GM19240 (cell line): ENCODE measurements around the gene ANTKMT.
"Not testable (repeated sequence)": the region's sequence is repeated elsewhere in the genome, so short reads cannot be mapped to it uniquely, and the experiment has no call there.

ENCODE experiments used
- DNase-seq: peaks from one replicate; pipeline ENCODE4 v3.0.0; 2011; ENCODE audit warnings: low spot score; ENCODE audit not compliant: insufficient read length

The ANTKMT gene

DNA sequence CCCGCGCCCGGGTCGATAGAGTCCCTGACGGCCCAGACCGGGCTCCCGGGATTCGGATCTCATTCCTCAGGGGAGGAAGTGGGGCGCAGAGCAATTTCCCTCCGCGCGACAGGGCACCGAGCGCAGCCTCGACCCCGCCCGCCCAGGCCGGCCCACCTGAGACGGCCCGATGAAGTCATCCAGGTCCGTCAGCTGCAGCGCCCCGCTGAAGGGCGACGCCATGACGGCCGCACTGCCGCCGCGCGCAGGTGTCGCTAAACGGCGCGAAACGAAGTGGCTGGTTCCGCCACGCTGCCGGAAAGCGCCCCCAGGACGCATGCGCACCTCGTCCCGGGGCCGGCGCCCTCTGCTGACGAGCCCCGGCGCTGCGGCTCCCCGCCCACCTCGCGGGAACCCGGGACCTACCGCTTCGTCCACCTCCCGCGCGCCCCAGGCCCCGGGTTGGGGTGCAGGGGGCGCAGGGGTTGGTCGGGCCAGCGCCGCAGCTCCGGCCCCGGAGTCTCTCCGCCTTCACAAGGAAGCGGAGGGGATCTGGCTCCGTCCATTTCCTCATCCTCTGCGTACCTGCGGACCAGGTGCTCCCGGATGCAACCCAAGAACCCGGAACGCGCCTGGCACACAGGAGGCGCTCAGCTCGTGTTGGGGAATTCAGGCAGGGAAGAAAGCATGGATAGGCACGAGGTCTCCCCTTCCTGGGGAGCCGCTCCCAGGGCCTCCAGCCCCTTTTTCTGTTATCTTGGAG, 20.0 kb downstream of the ANTKMT start, which contains the start of gene CIAO3:
CIAO3 (minus strand) TSS at position 234 of the 742 bp plus-strand sequence; CDS start at position 222, 12 bp downstream.
- DNase-seq = peak; percentile 92

DNA sequence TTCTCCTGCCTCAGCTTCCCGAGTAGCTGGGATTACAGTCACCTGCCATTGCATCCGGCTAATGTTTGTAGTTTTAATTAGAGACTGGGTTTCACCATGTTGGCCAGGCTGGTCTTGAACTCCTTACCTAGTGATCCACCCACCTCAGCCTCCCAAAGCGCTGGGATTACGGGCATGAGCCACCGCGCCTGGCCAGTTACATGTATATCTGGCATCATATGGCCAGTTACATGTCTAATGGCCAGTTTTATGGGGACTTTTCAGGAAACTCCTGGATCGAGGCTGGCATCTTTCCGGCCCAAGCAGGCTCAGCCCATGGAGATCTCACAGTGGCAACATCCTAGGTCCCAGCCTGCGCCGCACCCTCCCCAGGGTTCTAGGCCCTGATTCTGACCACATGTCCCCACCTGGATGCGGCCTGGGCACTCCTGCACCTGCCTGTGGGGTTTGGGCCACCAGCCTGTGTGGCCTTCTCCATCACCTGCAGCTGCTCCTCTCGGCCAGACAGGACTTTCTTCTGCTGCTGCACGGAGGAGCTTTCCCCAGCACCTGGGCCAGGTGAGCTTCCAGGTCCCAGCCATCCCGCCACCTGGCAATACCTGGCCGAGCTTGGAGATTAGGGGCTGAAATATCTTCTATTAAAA, 21.2 kb downstream of the ANTKMT start:
- DNase-seq = no peak

DNA sequence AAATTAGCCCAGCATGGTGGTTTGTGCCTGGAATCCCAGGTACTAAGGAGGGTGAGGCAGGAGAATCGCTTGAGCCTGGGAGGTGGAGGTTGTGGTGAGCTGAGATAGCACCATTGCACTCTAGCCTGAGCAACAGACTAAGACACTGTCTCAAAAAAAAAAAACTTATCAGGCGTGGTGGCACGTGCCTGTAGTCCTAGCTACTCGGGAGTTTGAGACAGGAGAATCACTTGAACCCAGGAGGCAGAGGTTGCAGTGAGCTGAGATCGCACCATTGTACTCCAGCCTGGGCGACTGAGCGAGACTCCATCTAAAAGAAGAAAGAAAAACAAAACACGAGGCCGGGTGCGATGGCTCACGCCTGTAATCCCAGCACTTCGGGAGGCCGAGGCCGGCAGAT, 21.9 kb downstream of the ANTKMT start:
- DNase-seq = not testable (repeated sequence)

DNA sequence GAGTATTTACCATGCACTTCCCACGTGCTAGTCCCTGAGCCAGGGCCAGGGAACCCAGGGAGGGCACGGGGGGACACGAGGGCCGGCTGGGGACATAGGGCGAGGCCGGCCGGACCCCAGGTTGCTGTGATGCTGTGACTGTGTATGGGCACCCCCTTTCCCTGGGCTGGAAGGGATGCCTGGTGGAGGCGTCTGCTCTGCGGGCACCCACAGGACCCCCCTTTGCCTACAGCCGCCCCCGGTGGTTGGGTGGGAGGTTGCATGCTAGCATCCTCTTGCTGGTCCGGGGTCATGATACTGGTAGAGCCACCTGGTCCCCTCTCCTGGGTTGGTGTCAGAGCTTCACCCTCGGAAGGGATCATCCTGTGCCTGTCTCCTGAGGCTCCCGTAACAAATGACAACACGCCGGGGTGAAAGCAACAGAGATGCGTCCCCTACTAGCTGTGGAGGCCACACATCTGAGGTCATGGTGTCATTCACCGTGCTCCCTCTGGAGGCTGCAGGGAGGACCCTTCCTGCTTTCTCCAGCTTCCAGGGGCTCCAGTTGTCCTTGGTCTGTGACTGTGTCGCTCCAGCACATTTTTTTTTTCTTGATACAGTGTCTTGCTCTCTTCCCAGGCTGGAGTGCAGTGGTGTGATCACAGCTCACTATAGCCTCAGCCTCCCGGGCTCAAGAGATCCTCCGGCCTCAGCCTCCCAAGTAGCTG, 23.0 kb downstream of the ANTKMT start:
- no peak for DNase-seq

DNA sequence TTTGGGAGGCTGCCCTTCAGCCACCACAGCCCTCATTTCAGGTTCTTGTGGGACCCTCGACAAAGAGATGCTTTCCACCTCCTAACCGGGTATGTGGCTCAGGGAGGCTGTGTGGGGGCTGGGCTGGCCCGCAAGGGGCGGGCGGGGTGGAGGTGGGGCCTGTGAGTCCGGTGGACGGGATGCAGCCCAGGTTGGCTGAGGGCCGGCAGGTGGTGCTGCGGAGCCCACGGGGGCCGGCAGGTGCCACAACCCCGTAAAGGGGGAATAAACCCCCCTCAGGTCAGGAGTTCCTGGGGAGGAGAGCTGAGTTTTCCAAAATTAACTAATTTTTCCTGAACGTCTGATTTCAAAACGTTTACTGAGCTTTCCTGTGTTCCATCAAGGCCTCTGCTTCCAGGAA, 24.8 kb downstream of the ANTKMT start:
- no peak for DNase-seq

DNA sequence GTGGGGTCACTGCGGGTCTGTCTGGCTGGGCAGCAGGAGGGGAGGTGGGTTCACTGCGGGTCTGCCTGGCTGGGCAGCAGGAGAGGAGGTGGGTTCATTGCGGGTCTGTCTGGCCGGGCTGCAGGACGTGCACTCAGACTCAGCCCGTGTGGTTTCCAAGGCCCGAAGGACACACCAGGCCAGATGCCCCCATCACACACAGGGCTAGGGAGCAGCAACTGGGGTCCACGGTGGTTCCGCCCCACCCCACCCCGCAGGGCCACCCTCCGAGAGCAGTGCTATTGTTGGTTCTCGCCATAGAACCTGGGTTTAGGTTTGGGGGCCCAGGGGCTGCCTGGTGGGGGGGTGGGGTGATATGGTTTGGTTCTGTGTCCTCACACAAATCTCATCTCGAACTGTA, 25.7 kb downstream of the ANTKMT start:
- no peak for DNase-seq

DNA sequence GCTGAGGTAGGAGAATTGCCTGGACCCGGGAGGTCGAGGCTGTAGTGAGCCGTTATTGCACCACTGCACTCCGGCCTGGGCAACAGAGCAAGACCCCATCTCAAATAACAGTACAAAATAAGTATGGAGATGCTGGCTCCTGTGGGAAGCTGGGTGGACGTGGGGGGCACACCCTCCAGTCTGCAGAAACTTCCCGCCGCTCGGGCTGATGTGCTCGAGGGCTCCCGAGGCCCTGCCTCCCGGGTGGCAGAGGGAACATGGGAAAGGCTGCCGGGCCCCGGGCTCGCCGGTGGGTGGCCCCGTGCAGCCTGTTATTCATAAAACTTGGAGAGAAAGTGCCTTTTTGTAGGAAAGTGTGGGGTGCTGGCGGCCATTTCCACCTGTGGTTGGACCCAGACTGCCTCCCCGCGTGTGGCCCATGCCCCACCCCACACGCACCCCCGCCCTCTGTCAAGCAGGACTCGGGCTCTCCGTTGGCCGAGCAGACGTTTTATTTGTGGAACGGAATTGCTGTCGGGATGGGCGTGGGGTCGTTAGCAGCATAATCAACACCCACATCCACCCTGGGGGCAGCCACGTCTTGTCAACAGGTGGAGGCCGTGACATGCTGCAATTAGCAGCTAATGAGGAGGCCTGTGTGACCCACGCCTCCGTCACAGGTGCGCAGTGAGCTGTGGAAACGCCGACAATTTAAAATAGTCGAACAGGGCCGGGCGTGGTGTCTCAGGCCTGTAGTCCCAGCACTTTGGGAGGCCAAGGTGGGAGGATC, 27.2 kb downstream of the ANTKMT start:
- no peak for DNase-seq

DNA sequence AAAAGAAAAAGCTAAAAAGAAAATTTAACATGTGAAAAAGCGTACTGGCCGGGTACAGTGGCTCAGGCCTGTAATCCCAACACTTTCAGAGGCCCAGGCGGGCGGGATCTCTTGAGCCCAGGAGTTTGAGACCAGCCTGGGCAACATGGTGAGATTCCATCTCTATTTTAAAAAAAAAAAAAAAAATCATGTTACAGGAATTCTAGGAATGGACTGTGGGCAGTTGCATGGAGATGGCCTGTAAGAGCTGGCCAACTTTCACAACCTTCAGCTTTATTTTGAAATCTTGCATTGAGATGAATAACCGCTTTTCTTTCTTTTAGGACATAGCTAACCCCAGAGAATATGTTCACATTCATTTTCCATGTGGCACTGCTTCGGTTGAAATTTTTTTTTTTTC, 28.1 kb downstream of the ANTKMT start:
- DNase-seq = no peak

DNA sequence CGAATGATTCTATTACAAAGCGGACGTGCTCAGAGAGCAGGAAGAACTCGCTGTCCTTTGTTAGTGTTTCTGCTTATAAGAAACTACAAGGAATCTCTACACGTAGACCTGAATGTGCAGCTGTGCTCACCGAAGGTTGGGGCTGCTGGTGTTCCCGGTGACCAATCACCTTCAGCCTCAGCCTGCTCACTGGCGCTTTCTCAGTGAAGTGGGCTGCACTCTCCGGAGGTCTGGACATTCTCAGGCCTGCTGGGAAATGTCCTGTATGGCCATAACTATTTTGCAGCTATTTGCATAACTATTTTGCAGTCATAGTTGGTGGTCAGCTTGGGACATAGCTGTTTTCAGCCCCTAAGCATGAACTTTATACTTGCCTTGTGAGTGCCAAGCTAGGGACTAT, 29.5 kb downstream of the ANTKMT start:
- DNase-seq = no peak

DNA sequence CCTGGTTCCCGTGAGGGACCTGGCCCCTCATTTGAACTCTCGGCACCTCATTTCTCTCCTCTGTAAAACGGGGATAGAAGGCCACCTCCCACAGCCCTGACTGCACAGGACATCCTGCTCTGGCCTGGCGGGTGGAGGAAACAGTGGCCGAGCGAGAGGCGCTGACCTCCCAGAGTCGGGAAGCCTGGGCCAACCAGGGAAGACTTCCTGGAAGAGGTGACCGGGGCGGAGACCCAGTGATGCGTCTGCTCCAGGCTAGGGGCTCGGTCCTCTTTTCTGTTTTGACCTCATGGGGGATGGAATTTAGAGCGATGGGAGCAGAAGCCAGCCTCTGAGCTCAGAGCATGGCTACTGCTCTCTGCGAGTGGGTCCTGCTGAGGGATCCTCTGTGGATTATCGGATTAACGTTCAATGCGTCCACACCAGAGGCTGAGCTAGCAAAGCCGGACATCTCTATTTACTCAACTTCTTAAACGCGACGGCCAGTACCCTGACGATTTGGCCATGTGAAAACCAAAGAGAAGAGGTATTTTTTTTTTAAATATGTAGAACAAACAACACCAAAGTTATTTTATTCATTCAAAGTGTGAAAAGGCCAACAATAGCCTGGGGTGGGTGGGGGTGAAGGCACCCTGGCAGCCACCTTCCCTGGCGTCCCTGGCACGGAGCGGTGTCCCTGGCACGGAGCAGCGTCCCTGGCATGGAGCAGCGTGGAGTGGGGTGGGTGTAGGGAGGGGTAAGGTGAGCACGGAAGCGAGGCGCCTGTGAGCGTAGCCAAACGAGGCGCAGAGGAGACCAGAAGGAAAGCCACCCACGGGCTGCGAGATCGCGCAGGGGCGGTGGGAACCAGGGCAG, 30.4 kb downstream of the ANTKMT start:
- no peak for DNase-seq

DNA sequence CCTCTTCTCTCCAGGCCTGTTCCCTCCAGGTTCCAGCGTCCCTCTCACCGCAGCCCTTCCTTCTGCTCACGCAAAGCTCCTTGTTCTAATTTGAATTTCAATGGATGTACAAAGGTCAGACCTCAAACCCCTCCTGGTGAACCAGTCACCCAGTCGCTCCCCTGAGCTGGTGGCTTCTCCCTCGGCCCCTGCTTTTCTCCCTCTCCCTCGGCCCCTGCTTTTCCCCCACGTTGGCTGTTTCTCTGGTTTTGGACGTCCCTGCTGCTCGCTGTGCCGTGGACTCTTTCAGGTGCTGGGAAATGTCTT, 31.0 kb downstream of the ANTKMT start:
- DNase-seq = no peak

DNA sequence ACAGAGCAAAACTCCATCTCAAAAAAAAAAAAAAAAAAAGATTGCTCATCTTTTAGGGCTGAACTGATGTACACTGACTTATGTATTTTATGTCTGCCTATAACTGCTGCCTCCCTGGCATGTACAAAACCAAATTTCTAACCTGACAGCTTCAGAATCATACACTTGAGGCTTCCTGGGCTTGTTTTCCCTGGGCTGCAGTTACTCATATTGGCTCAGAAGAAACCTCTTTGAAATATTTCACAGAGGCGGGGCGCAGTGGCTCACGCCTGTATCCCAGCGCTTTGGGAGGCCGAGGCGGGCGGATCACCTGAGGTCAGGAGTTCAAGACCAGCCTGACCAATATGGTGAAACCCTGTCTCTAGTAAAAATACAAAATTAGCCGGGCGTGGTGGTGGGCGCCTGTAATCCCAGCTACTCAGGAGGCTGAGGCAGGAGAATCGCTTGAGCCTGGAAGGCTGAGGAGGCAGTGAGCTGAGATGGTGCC, 33.2 kb downstream of the ANTKMT start:
- not testable (repeated sequence) for DNase-seq

DNA sequence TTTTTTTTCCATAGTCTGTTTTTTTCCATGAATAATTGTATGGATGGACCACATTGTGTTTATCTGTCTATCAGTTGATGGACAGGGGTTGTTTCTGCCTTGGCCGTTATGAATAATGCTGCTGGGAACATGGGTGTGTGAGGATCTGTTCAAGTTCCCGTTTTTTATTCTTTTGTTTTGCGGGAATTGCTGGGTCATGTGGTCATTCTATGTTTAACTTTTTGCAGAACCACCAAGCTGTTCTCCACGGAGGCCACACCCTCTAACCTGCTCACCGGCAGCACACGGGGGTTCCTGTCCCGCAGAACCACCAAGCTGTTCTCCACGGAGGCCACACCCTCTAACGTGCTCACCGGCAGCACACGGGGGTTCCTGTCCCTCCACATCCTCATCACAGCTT, 33.7 kb downstream of the ANTKMT start:
- no peak for DNase-seq

DNA sequence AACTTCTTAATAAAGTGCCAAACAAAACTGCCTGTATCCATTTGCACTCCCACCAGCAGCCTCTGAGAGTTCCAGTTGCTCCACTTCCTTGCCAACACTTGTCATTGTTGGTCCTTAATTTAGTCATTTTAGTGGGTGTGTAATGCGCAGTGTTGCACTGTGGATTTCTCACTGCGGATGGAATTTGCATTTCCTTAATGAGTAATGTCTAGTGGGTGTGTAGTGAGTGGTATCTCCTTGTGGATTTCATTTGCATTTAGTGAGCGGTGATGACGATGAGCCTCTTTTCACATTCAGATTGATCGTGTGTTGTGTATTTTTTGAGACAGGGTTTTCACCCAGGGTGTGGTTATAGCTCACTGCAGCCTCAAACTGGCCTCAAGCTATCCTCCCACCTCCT, 35.5 kb downstream of the ANTKMT start:
- DNase-seq = no peak

DNA sequence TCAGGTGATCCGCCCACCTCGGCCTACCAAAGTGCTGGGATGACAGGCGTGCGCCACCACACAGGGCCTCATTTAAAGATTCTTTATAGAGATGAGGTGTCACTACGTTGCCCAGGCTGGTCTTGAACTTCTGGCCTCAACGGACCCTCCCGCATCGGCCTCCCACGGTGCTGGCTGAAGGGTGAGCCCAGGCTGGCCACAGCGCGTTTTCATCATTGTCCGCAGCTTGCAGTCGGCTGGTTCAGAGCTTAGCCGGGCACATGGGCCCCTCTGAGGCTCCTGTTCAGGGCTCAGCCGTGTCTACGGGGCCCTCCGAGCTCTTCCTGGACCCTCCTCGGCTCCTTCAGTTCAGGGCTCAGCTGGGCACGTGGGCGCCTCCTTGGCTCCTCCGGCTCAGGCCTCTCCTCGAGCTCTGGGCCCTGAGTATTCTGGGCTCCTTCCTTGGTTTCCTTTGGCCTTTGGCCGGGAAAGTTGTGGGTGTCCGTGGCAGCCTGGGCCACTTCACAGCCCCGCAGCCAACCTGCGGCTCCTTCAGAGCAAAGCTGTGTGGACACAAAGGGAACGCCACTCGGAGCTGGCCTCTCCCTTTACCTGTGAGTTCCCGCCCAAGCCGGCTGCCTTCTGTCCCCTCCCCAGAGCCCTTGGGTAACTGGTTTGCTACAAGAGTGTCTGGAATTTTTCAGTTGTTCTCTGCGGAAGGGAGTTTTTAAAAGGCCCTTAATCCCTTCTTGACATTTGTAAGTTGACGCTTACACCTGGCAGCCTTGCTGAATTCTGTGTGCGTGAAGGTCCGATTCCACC, 38.4 kb downstream of the ANTKMT start:
- DNase-seq = no peak

DNA sequence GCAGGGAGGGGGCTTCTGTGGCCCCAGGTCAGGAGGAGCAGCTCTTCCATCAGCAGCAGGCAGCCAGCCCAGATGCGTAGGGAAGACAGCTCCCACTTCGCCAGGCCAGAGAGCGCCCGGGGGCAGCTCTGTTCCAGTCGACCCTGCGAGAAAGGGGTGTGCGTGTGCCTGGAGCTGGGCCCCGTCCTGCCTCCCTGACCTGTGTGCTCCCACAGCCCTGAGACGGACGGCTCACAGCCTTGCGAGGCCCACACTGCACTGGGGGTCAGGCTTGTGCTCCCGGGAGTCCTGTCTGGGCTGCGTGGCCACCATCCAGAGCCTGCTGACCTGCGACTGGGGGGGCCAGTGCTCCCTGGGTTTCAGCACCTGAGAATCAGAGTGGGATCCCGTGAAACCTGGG, 39.1 kb downstream of the ANTKMT start:
- no peak for DNase-seq

DNA sequence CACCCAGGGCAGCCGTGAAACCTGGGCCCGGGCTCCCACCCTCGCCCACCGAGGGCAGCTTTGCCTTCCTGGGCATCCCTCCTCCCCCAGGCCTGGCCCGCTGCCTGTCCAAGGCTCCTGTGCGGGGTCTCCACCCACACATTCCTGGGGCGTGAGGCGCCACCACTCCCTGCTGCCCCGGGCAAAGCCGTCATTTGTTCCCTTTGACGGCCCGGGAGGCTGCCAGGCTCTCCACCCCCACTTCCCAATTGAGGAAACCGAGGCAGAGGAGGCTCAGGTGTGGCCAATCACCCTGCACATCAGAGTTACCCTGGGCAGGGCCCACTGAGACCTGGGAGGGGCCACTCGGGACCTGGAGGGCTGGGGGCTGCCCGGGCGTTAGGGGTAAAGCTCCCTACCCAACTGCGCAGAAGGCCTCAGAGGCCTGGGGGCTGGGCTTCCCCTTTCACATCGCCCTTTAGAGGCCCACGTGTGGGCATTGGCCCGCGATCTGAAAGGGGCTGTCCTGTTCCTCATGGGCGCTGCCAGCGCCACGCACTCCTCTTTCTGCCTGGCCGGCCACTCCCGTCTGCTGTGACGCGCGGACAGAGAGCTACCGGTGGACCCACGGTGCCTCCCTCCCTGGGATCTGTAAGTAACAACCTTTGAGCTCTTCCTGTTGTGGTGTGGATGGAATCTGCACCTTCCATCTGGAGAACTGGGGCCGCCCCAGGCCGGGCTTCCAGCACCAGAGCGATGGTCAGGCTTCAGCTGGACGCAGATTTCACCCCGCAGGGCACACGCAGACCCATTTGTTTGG, 39.8 kb downstream of the ANTKMT start, which contains the start of gene MSLN:
MSLN (plus strand) TSS at position 190 of the 799 bp plus-strand sequence. CDS start 1,947 bp downstream, outside the sequence.
- DNase-seq = no peak

DNA sequence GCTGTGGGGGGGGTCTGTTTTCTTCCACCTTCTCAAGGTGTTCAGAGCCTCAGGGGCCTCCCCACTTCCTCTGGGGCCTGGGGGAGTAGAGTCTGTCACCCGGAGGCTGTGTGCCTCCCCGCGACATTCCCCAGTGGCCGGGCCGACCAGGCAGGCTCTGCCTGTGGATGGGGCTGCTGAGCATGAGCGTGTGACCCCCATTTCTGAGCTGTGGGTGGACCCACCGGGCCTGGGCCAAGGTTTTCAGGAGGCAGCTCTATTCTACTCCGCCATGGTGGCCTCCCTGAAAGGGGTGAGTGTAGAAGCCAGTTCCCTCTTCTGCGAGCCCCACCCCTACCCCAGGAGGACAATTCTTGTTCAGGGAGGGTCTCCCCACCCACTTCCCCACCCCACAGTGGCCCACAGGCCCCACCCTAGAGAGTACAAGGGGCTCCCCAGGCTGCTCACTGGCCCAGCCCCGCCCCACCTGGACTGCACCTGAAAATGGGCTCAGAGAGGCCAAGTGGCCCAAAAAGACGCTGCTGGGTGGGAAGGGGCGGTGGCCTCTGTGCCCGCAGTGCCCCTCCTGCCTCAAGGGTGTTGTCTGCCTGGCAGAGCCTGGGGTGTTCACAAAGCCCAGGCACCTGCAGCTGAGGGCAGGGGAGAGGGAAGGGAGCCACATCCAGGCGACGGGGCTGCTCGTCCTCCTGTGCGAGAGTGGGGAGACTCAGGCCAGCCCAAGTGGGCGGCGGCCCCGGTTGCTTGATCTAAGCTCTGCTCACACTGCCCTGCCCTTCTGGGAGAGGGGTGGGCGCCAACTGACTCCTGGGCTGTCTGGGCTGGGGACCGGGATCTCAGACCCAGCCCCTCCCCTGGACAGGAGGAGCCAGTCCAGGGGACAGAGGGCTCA, 40.9 kb downstream of the ANTKMT start:
- DNase-seq = no peak
